SK-N-SH (cell line): Measurements from ENCODE around the gene THAP2. TPM values are rescaled to one million over a fixed set of nuclear protein-coding genes. Genes with fewer than 3 reads are reported as not detected.

Source experiments
- CTCF ChIA-PET: fragments of 300-600, 350-600 bp; formaldehyde crosslinking; extraction: SDS; loops from one replicate; lab custom pipeline; 2021; lab: Yijun Ruan, JAX
- POLR2A ChIA-PET: fragments of 350-600 bp; sonication (Branson Sonifier 250); formaldehyde crosslinking; extraction: SDS; loops from one replicate; lab custom pipeline; 2020; ENCODE audit warnings: antibody characterized with exemption, inconsistent platforms; lab: Yijun Ruan, JAX
- DNase-seq: peaks from one replicate; pipeline ENCODE4 v3.0.0; 2012
- H2AFZ ChIP-seq: fragments of 200-600 bp; sonication (generic); 2 replicates; pipeline ENCODE4 v1.8.1; 2016; ENCODE audit warnings: antibody characterized with exemption, mild to moderate bottlenecking, low read depth
- H3F3A ChIP-seq: fragments of 200-600 bp; sonication (generic); replicated peaks from 2 replicates; pipeline ENCODE3; 2016; ENCODE audit warnings: antibody characterized with exemption, mild to moderate bottlenecking; ENCODE audit not compliant: insufficient read depth
- H3K27ac ChIP-seq, 2 experiments: fragments of 200-500 bp in 1 of 2; fragments of 200-600 bp in 1 of 2; sonication (Bioruptor generic) in 1 of 2; sonication (generic), shearing (Covaris generic) in 1 of 2; 2 replicates each; pipeline versions ENCODE4 v1.5.1 to v1.6.1; 2014 to 2016; ENCODE audit warnings: low read depth in 2 of 2, inconsistent platforms in 1 of 2, low read length in 1 of 2, mild to moderate bottlenecking in 1 of 2, mixed read lengths in 1 of 2
- H3K27me3 ChIP-seq: fragments of 200-600 bp; sonication (generic), shearing (Covaris generic); 2 replicates; pipeline ENCODE4 v1.6.1; 2016; ENCODE audit warnings: mixed run types; ENCODE audit not compliant: insufficient read depth
- H3K36me3 ChIP-seq, 2 experiments: fragments of 200-500 bp in 1 of 2; fragments of 200-600 bp in 1 of 2; sonication (Bioruptor generic) in 1 of 2; sonication (generic) in 1 of 2; replicated peaks in 1 of 2; 2 replicates each; pipeline versions ENCODE3 to v1.5.1; 2014 to 2016; ENCODE audit warnings: low read length in 1 of 2, mild to moderate bottlenecking in 1 of 2; ENCODE audit not compliant: insufficient read depth in 2 of 2, control insufficient read depth in 1 of 2
- H3K4me1 ChIP-seq, 2 experiments: fragments of 200-500 bp in 1 of 2; fragments of 200-600 bp in 1 of 2; sonication (Bioruptor generic) in 1 of 2; sonication (generic), shearing (Covaris generic) in 1 of 2; 2 replicates each; pipeline versions ENCODE4 v1.5.1 to v1.6.1; 2014 to 2016; ENCODE audit warnings: low read depth in 1 of 2, low read length in 1 of 2, mixed run types in 1 of 2; ENCODE audit not compliant: insufficient read depth in 2 of 2, control insufficient read depth in 1 of 2
- H3K4me2 ChIP-seq: fragments of 200-600 bp; sonication (generic), shearing (Covaris generic); 2 replicates; pipeline ENCODE4 v1.6.1; 2017; ENCODE audit warnings: mixed run types
- H3K4me3 ChIP-seq, 2 experiments: fragments of 200-500 bp in 1 of 2; fragments of 200-600 bp in 1 of 2; sonication (Bioruptor generic) in 1 of 2; sonication (generic), shearing (Covaris generic) in 1 of 2; 2 replicates each; pipeline versions ENCODE4 v1.5.1 to v1.8.1; 2014 to 2016; ENCODE audit warnings: low read depth in 2 of 2, inconsistent platforms in 1 of 2, low read length in 1 of 2, mild to moderate bottlenecking in 1 of 2, mixed read lengths in 1 of 2, moderate library complexity in 1 of 2
- H3K79me2 ChIP-seq: fragments of 200-600 bp; sonication (generic); 2 replicates; pipeline ENCODE4 v1.8.1; 2017; ENCODE audit warnings: mild to moderate bottlenecking; ENCODE audit not compliant: insufficient read depth
- H3K9ac ChIP-seq: fragments of 200-600 bp; sonication (generic); 2 replicates; pipeline ENCODE4 v1.6.1; 2017; ENCODE audit warnings: mixed run types
- H3K9me2 ChIP-seq: fragments of 200-600 bp; sonication (generic); 2 replicates; pipeline ENCODE4 v1.6.1; 2017; ENCODE audit warnings: mixed run types
- H3K9me3 ChIP-seq: fragments of 200-600 bp; sonication (generic); 2 replicates; pipeline ENCODE4 v1.6.1; 2017; ENCODE audit warnings: mixed run types, mild to moderate bottlenecking, moderate library complexity
- H4K20me1 ChIP-seq: fragments of 200-600 bp; sonication (generic); 2 replicates; pipeline ENCODE4 v1.6.1; 2017; ENCODE audit warnings: mild to moderate bottlenecking, mixed run types; ENCODE audit not compliant: insufficient read depth
- FOSL2 ChIP-seq: IDR thresholded peaks from 2 replicates; pipeline ENCODE4 v1.4.0; 2012; ENCODE audit warnings: low read depth, mild to moderate bottlenecking, moderate library complexity, borderline replicate concordance
- FOXJ3 ChIP-seq: sonication (generic); formaldehyde crosslinking; IDR thresholded peaks from 2 replicates; pipeline ENCODE4 v1.5.1; 2020; ENCODE audit warnings: mild to moderate bottlenecking, missing genetic modification reagents
- FOXM1 ChIP-seq: IDR thresholded peaks from 2 replicates; pipeline ENCODE4 v1.4.0; 2012; ENCODE audit warnings: low read depth, mild to moderate bottlenecking
- GABPA ChIP-seq: IDR thresholded peaks from 2 replicates; pipeline ENCODE4 v1.4.0; 2012; ENCODE audit warnings: low read depth, mild to moderate bottlenecking
- GATA2 ChIP-seq: sonication (generic); formaldehyde crosslinking; IDR thresholded peaks from 2 replicates; pipeline ENCODE4 v1.5.0; 2020; ENCODE audit warnings: mild to moderate bottlenecking, missing genetic modification reagents
- JUND ChIP-seq: IDR thresholded peaks from 2 replicates; pipeline ENCODE4 v1.4.0; 2012
- MEF2A ChIP-seq: IDR thresholded peaks from 2 replicates; pipeline ENCODE4 v1.4.0; 2012; ENCODE audit warnings: low read depth, borderline replicate concordance
- RAD21 ChIP-seq: IDR thresholded peaks from 2 replicates; pipeline ENCODE4 v1.6.1; 2012; ENCODE audit warnings: mild to moderate bottlenecking, low read length
- RFX5 ChIP-seq: IDR thresholded peaks from 2 replicates; pipeline ENCODE4 v1.6.1; 2012; ENCODE audit warnings: mild to moderate bottlenecking, improper control_type of control experiment, low read length
- SMC3 ChIP-seq: IDR thresholded peaks from 2 replicates; pipeline ENCODE4 v1.6.1; 2012; ENCODE audit warnings: low read depth, low read length, improper control_type of control experiment
- YY1 ChIP-seq: IDR thresholded peaks from 2 replicates; pipeline ENCODE4 v1.4.0; 2012; ENCODE audit warnings: low read depth, mild to moderate bottlenecking
- WGBS: methylation state at CpG from one replicate; pipeline ENCODE4 v1.1.6; 2017; ENCODE audit warnings: low lambda C conversion rate; 5-methylcytosine and 5-hydroxymethylcytosine counted together
- polyA plus RNA-seq, 3 experiments: library from polyadenylated mRNA; depleted of rRNA; stranded (reverse); fragments of >200 nt; gene quantifications; 2 replicates each; pipeline ENCODE4 v1.2.3, GENCODE V29; 2012
- TF ChIP-seq, protein P1 (sequence below): IDR thresholded peaks from 2 replicates; pipeline ENCODE4 v1.4.0; 2012; ENCODE audit warnings: low read depth, borderline replicate concordance
- TF ChIP-seq, protein P2 (sequence below): IDR thresholded peaks from 2 replicates; pipeline ENCODE4 v1.4.0; 2012; ENCODE audit warnings: low read depth, borderline replicate concordance
- TF ChIP-seq, protein P3 (sequence below): IDR thresholded peaks from 2 replicates; pipeline ENCODE4; 2012

THAP2 gene
- polyA plus RNA-seq, 1 of the 3 experiments (the other 2 are of a cell fraction) = 2.9 TPM

DNA sequence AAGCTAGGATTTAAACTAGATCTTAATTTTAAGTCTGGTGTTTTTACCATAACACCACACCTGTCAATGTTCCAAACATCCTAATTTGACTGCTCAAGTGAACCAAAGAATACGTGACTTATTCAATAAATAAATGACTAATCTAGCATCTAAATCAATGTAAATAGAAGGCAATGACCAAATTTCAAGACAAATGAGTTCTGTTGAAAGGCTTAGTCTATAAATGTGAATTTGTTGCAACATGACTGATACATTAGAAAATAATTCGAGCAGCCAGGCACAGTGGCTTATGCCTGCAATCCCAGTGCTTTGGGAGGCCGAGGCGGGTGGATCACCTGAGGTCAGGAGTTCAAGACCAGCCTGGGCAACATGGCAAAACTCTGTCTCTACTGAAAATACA lies 15.6 kb upstream of the THAP2 start:
- H3K4me1 ChIP-seq = no peaks in the 10 kb centered on the region; a peak in 1 of 4 replicates
- peaks cover 31% of the 10 kb centered on the region for H4K20me1 ChIP-seq
- H3K4me2 ChIP-seq = no peak overlapping the region
- no peaks in the 10 kb centered on the region for H3K27me3 ChIP-seq
- 94% methylated on average over 4 of the region's 4 CpGs for WGBS
- H3K36me3 ChIP-seq = peaks cover 79 to 92% of the 10 kb centered on the region in 2 experiments
- peaks cover 11% of the 10 kb centered on the region for H3F3A ChIP-seq
- ChIA-PET POLR2A (interaction anchor here (1.0 kb wide), 1 partner anchor 16 kb away, joined by 3 read pairs; the partner anchor contains the start of gene THAP2), CTCF (interaction anchor here (0.7 to 1.4 kb wide), 3 partner anchors 12 to 98 kb away, joined by 3 to 4 read pairs (median 4); no protein-coding TSS in a partner anchor)
- no peaks in the 10 kb centered on the region for H3K9me2 ChIP-seq
- H3K9me3 ChIP-seq = peaks cover 10% of the 10 kb centered on the region; the same call in 1 of the 2 replicates
- H3K27ac ChIP-seq = no peak overlapping the region
- H3K79me2 ChIP-seq = peaks cover 93% of the 10 kb centered on the region
- TF ChIP-seq YY1 (no peak), GATA2 (no peak), FOXJ3 (CRISPR knock-in tag) (no peak)
- TF ChIP-seq, protein P1, sequence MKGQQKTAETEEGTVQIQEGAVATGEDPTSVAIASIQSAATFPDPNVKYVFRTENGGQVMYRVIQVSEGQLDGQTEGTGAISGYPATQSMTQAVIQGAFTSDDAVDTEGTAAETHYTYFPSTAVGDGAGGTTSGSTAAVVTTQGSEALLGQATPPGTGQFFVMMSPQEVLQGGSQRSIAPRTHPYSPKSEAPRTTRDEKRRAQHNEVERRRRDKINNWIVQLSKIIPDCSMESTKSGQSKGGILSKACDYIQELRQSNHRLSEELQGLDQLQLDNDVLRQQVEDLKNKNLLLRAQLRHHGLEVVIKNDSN = no peak
- TF ChIP-seq, protein P2, sequence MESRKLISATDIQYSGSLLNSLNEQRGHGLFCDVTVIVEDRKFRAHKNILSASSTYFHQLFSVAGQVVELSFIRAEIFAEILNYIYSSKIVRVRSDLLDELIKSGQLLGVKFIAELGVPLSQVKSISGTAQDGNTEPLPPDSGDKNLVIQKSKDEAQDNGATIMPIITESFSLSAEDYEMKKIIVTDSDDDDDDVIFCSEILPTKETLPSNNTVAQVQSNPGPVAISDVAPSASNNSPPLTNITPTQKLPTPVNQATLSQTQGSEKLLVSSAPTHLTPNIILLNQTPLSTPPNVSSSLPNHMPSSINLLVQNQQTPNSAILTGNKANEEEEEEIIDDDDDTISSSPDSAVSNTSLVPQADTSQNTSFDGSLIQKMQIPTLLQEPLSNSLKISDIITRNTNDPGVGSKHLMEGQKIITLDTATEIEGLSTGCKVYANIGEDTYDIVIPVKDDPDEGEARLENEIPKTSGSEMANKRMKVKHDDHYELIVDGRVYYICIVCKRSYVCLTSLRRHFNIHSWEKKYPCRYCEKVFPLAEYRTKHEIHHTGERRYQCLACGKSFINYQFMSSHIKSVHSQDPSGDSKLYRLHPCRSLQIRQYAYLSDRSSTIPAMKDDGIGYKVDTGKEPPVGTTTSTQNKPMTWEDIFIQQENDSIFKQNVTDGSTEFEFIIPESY = no peak
- H2AFZ ChIP-seq = no peak overlapping the region
- no peak overlapping the region for H3K9ac ChIP-seq
- no peak for DNase-seq
- H3K4me3 ChIP-seq = no peak overlapping the region

DNA sequence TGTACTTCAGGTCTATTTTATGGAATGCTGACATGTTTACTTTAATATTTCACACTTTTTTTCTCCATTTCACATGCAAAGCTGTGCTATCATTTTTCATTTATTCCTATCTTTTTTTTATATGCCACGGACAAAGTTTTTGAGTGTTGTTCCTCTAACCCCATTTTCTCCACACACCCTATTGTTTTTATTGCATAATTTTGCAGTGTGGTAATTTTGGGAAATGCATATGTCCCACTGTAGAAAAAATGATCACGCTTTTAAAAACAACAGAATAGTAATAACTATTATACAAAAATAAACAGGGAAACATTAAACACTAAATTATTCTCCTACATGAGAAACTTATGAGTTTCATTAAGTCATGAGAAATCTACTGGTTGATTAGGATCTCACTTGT lies 14.7 kb upstream of the THAP2 start:
- H3K27ac ChIP-seq = no peak overlapping the region
- peaks cover 73 to 92% of the 10 kb centered on the region in 2 experiments for H3K36me3 ChIP-seq
- H3K9me3 ChIP-seq = peaks cover 13% of the 10 kb centered on the region; the same call in 1 of the 2 replicates
- H3K27me3 ChIP-seq = no peaks in the 10 kb centered on the region
- 98% methylated on average over 2 of the region's 2 CpGs for WGBS
- no peak overlapping the region for H3K9ac ChIP-seq
- no peaks in the 10 kb centered on the region for H3K9me2 ChIP-seq
- no peak overlapping the region for H3K4me3 ChIP-seq
- CTCF ChIA-PET = interaction anchor here (0.8 to 1.4 kb wide), 2 partner anchors 14 to 97 kb away, joined by 3 to 4 read pairs; partner anchors contain the start of gene ZFC3H1
- H3K79me2 ChIP-seq = peaks cover 93% of the 10 kb centered on the region
- peaks cover 34% of the 10 kb centered on the region for H4K20me1 ChIP-seq
- TF ChIP-seq FOSL2 (no peak), JUND (no peak), FOXJ3 (CRISPR knock-in tag) (no peak), GABPA (no peak), GATA2 (no peak), RAD21 (no peak), YY1 (no peak), RFX5 (no peak), FOXM1 (no peak), SMC3 (no peak), MEF2A (no peak)
- TF ChIP-seq, protein P3, sequence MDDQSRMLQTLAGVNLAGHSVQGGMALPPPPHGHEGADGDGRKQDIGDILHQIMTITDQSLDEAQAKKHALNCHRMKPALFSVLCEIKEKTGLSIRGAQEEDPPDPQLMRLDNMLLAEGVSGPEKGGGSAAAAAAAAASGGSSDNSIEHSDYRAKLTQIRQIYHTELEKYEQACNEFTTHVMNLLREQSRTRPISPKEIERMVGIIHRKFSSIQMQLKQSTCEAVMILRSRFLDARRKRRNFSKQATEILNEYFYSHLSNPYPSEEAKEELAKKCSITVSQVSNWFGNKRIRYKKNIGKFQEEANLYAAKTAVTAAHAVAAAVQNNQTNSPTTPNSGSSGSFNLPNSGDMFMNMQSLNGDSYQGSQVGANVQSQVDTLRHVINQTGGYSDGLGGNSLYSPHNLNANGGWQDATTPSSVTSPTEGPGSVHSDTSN = no peak
- TF ChIP-seq, protein P2 = no peak
- TF ChIP-seq, all 33 proteins: peak for 0
- no peak overlapping the region for H3K4me2 ChIP-seq
- no peaks in the 10 kb centered on the region; a peak in 1 of 4 replicates for H3K4me1 ChIP-seq
- H3F3A ChIP-seq = peaks cover 6% of the 10 kb centered on the region
- no peak overlapping the region for H2AFZ ChIP-seq
- POLR2A ChIA-PET = no interaction called here
- DNase-seq = no peak
